VCaP (cell line): ENCODE measurements around the gene TNS3.

Experiments
- H3K27ac ChIP-seq: fragments of 450-650 bp; 2 replicates; pipeline ENCODE4 v1.5.1; 2017
- TF ChIP-seq, protein P1 (sequence below): fragments of 450-650 bp; conservative IDR thresholded peaks from 2 replicates; pipeline ENCODE4 v1.5.1; 2017; ENCODE audit warnings: mild to moderate bottlenecking, moderate library complexity

TNS3 gene

DNA sequence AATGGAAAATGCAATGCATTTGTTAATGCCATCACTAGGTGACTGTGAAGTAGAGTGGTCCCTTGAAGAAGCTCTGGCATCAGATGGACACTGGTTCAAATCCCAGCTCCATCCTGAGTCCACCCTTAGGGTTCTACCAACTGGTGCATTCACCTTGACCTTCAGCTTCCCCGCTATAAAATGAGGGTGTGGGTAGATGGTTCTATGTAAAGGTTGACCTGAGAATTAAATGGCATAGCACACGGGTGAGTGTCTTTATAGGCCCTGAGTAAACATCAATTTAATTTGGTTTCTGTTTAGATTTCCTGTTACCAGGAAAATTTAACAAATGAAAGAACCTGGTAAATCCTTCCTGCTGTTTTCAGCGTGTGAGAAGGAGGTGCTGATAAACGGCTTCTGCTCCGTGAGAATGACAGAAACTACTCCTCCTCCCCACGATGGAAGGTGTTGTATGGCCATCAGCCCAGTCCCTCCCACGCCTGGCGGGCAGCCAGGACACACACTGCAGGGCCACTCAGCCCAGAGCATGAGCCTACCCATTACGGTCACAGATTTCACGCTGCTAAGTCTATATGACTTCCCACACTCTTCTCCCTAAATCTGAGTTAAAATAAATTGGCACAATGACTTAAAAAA, 210.1 kb downstream of the TNS3 start:
- H3K27ac ChIP-seq: peak overlapping the region; percentile 82
- TF ChIP-seq, protein P1, sequence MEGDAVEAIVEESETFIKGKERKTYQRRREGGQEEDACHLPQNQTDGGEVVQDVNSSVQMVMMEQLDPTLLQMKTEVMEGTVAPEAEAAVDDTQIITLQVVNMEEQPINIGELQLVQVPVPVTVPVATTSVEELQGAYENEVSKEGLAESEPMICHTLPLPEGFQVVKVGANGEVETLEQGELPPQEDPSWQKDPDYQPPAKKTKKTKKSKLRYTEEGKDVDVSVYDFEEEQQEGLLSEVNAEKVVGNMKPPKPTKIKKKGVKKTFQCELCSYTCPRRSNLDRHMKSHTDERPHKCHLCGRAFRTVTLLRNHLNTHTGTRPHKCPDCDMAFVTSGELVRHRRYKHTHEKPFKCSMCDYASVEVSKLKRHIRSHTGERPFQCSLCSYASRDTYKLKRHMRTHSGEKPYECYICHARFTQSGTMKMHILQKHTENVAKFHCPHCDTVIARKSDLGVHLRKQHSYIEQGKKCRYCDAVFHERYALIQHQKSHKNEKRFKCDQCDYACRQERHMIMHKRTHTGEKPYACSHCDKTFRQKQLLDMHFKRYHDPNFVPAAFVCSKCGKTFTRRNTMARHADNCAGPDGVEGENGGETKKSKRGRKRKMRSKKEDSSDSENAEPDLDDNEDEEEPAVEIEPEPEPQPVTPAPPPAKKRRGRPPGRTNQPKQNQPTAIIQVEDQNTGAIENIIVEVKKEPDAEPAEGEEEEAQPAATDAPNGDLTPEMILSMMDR: no peak

DNA sequence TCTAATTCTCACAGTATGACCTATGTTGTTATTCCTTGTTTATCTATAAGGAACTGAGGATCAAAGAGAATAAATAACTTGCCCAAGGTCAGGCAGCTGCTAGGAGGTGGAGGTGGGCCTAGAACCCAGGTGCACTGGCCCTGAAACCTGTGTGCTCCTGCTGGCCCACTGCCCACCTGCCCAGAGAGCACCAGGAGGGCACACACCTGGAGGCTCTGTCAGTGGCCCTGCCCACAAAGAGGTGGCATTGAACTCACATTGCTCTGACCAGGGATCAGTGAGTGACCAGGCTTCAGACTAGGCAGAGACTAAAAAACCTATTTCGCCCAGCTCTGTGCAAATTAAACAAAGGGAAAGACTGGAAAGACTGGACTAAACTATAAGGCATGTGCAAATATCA, 210.6 kb downstream of the TNS3 start:
- TF ChIP-seq, protein P1: no peak
- H3K27ac ChIP-seq: peak overlapping the region; percentile 82

DNA sequence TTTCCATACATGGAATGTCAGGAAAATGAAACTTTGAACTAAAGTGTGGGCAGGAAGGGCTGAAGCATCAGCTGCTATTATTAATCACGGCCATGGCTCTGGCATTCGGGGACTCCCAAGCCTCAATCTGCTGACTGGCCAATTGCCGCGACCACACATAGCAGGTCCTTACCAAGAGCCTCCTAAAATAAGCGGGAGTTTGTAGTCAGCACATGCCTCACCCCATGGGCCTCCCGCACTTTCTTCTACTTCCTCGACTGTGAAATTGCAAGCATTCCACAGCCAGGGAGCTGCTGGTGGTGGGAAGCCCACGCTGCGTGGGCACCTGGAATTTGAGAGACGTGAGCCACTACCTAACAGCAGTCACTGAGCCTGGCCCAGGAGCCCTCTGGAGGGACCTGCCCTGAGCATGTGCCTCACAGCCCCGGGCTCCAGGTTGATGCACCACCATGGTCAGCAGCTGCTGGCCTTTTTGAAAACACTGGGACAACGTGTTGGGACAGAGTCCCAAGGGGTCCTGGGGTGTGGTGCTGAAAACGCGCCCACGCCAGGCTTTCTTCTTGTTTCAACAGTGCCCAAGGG, 211.4 kb downstream of the TNS3 start:
- H3K27ac ChIP-seq: peak overlapping the region; percentile 82
- TF ChIP-seq, protein P1: no peak

DNA sequence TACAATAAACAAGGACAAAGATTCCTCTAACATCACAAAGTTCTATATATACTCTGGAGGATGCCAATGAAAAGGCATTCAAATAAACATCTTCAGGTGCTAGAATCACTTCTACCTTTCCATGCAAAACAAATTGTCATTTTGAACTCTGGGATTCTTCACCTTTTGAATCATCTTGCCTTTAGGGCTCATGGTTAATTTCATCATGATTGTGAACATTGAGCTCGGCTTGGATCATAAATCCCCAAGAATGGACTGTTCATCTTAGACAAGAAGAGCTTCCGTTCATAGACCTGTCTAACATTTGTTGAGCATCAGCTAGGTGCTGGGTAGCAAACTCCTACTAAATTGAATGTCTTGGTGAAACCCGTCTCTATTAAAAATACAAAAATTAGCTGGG, 212.2 kb downstream of the TNS3 start:
- H3K27ac ChIP-seq: no peak overlapping the region; the same call in 1 of the 2 replicates
- TF ChIP-seq, protein P1: no peak

DNA sequence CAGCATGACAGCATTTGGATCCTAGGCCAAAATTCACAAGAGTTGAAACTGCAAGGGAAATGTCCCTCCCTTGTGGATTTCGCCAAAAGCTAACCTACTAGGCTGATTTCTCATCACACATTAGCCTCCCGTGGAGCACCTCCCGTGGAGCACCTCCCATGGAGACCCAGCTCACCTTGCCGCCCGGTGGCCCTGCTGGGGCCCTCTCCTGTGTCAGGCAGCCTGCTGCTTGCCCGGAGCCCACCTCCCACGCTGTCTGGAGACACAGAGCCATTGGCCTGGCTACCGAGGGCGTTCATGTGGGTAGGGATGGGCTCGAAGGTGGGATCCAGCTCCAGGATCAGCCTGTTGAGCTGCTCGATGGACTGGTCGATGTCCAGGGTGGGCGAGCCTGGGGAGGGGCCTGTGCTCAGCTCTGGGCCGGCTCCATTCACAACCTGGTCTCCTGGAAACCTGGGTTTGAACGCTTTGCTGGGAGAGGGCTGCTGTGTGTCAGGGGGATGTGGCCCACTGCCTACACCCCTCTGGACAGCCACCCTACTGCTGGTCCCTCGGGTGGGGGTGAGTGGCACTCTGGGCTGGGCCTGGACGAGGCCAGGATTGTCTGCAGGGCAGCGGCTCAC, 213.6 kb downstream of the TNS3 start:
- no peak overlapping the region for H3K27ac ChIP-seq
- TF ChIP-seq, protein P1: no peak

DNA sequence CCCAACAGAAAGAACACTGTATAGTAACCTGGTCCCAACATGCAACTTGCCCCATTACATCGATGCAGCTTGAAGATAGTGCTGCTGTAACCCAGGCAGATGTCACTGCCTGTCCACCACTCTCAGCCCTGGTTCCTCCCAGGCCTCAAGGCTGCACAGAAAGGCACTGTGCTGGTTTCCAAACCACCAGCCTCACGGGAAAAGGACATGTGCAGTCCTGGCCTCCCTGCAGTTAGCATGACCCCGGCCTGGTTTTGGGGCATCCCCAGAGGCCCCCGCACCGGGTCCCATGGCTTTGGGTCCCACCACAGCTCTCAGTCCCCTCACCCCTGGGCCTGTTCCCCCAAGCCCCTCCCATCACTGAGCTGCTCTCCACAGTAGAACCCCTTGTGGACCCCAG, 214.5 kb downstream of the TNS3 start:
- TF ChIP-seq, protein P1: no peak

DNA sequence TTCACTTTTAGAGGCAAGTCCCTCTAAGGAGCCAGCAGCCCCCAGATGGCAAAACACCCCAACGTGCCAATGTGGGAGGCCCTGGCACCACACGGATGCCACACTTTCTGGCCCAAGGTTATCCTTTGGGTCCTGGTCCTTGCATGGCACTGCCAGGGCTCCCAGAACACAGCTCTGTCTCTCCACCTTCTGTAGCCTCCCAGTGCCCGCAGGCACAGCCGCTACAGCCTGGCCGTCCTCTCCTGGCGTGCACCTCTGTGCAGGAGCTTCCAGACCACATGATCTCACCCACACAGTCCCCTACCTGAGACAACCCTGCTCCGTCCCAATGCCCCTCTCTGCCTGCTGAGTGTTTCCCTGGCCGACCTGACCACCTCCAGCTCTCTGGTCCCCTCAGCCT, 215.0 kb downstream of the TNS3 start:
- TF ChIP-seq, protein P1: no peak
- no peak overlapping the region for H3K27ac ChIP-seq

More for the DNA sequence above, 214.5 kb downstream of the TNS3 start:
- no peak overlapping the region for H3K27ac ChIP-seq
